OCI-LY1 (cell line): ENCODE data around the gene UTP25.
"Not testable (repeated sequence)": the region's sequence is repeated elsewhere in the genome, so short reads cannot be mapped to it uniquely, and the experiment has no call there.

ENCODE experiments used
- H2AFZ ChIP-seq: fragments of 200-600 bp; sonication (generic), shearing (Covaris generic); 2 replicates; pipeline ENCODE4 v1.6.0; 2014; ENCODE audit warnings: antibody characterized with exemption, mild to moderate bottlenecking, low read length
- H3F3A ChIP-seq: fragments of 200-600 bp; sonication (generic), shearing (Covaris generic); 2 replicates; pipeline ENCODE4 v1.6.0; 2014; ENCODE audit warnings: mild to moderate bottlenecking, antibody characterized with exemption, low read length, moderate library complexity; ENCODE audit not compliant: insufficient read depth
- H3K27ac ChIP-seq: fragments of 200-600 bp; sonication (generic); 2 replicates; pipeline ENCODE4 v1.5.1; 2014; ENCODE audit warnings: low read length, mixed run types, mild to moderate bottlenecking, low read depth; ENCODE audit not compliant: poor library complexity, severe bottlenecking
- H3K27me3 ChIP-seq: fragments of 200-600 bp; sonication (generic); 2 replicates; pipeline ENCODE4 v1.6.0; 2014; ENCODE audit warnings: antibody characterized with exemption, mild to moderate bottlenecking, low read length, moderate library complexity; ENCODE audit not compliant: insufficient read depth
- H3K36me3 ChIP-seq: fragments of 200-600 bp; sonication (generic); 2 replicates; pipeline ENCODE4 v1.6.1; 2014; ENCODE audit warnings: mild to moderate bottlenecking, antibody characterized with exemption, low read length, moderate library complexity, mixed read lengths; ENCODE audit not compliant: insufficient read depth
- H3K4me1 ChIP-seq: fragments of 200-600 bp; sonication (generic); 2 replicates; pipeline ENCODE4 v1.5.1; 2014; ENCODE audit warnings: mild to moderate bottlenecking, low read length, moderate library complexity; ENCODE audit not compliant: insufficient read depth, severe bottlenecking
- H3K4me2 ChIP-seq: fragments of 200-600 bp; sonication (generic), shearing (Covaris generic); 2 replicates; pipeline ENCODE4 v1.6.1; 2014; ENCODE audit warnings: low read length
- H3K4me3 ChIP-seq: fragments of 200-600 bp; sonication (generic); 2 replicates; pipeline ENCODE4 v1.5.1; 2014; ENCODE audit warnings: low read length, low read depth, mild to moderate bottlenecking, mixed read lengths; ENCODE audit not compliant: poor library complexity, severe bottlenecking
- H3K79me2 ChIP-seq: fragments of 200-600 bp; shearing (Covaris generic); 2 replicates; pipeline ENCODE4 v1.6.1; 2016; ENCODE audit warnings: mixed run types, low read length, mixed read lengths; ENCODE audit not compliant: insufficient read depth
- H3K9ac ChIP-seq: fragments of 200-600 bp; sonication (generic), shearing (Covaris generic); 2 replicates; pipeline ENCODE4 v1.6.1; 2014; ENCODE audit warnings: mild to moderate bottlenecking, low read length, mixed read lengths
- H3K9me2 ChIP-seq: fragments of 200-600 bp; sonication (generic), shearing (Covaris generic); 2 replicates; pipeline ENCODE4 v1.6.1; 2014; ENCODE audit warnings: low read depth, mild to moderate bottlenecking, low read length, mixed read lengths
- H3K9me3 ChIP-seq: fragments of 200-600 bp; shearing (Covaris generic); 2 replicates; pipeline ENCODE4 v1.6.1; 2014; ENCODE audit warnings: low read length, mixed read lengths
- H4K20me1 ChIP-seq: fragments of 200-600 bp; sonication (generic), shearing (Covaris generic); 2 replicates; pipeline ENCODE4 v1.6.0; 2016; ENCODE audit warnings: mild to moderate bottlenecking, low read length; ENCODE audit not compliant: insufficient read depth
- EZH2 ChIP-seq: fragments of 200-600 bp; sonication (generic), shearing (Covaris generic); IDR thresholded peaks from 2 replicates; pipeline ENCODE4 v1.8.0; 2017; ENCODE audit warnings: borderline replicate concordance, mixed run types, mild to moderate bottlenecking, antibody characterized with exemption, low read length, moderate library complexity, mixed read lengths
- TF ChIP-seq, protein P1 (sequence below): fragments of 200-600 bp; sonication (generic), shearing (Covaris generic); IDR thresholded peaks from 2 replicates; pipeline ENCODE4 v1.5.1; 2017; ENCODE audit warnings: mild to moderate bottlenecking, antibody characterized with exemption, low read length, moderate library complexity, mixed read lengths

UTP25 gene

DNA sequence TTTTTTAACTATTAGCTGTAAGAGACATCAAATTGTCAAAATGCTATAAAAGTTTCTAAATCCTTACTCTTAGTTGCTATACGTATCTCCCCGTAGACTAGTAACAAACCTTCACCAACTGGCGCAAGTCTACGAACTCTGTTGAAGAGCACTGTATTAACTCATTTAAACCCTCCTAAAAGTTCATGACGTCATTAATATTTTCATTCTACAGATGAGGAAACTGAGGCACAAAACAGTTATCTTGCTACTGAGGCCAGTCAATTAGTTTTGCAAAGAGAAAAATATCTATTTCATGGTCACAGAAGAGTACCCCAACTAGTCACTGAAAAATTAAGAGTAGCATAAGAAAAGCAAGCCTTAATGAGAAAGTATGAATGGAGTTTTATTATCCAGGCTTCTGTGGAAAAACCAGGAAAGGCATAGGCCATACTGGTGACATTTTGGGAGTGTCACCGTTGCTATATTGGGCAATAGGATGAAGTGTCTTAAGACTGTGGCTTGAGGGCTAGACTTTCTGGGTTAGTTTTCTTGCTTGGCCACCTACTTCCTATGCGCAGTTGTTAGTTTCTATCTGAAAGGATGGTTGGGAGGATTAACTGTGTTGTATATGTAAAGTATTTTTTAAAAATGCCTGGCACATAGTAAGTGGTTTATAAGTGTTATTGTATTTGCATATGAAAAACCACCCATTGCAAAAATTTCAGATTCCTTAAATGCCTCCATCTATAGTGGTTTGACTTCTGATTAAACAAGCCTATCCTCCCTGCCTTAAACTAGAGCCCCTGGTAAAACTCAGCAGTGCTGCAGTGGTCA lies 57.8 kb downstream of the UTP25 start:
- no peaks in the 10 kb centered on the region for H3K9me2 ChIP-seq
- no peaks in the 10 kb centered on the region for H3K36me3 ChIP-seq
- H2AFZ ChIP-seq, result no peak overlapping the region
- no peaks in the 10 kb centered on the region for H3K27me3 ChIP-seq
- no peak overlapping the region for H3K4me3 ChIP-seq
- no peak overlapping the region for H3K4me2 ChIP-seq
- no peaks in the 10 kb centered on the region for H3F3A ChIP-seq
- H3K9ac ChIP-seq, result no peak overlapping the region
- TF ChIP-seq EZH2, result no peak
- TF ChIP-seq, protein P1, sequence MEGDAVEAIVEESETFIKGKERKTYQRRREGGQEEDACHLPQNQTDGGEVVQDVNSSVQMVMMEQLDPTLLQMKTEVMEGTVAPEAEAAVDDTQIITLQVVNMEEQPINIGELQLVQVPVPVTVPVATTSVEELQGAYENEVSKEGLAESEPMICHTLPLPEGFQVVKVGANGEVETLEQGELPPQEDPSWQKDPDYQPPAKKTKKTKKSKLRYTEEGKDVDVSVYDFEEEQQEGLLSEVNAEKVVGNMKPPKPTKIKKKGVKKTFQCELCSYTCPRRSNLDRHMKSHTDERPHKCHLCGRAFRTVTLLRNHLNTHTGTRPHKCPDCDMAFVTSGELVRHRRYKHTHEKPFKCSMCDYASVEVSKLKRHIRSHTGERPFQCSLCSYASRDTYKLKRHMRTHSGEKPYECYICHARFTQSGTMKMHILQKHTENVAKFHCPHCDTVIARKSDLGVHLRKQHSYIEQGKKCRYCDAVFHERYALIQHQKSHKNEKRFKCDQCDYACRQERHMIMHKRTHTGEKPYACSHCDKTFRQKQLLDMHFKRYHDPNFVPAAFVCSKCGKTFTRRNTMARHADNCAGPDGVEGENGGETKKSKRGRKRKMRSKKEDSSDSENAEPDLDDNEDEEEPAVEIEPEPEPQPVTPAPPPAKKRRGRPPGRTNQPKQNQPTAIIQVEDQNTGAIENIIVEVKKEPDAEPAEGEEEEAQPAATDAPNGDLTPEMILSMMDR, result no peak
- H3K27ac ChIP-seq, result no peak overlapping the region
- H3K4me1 ChIP-seq, result no peaks in the 10 kb centered on the region
- H4K20me1 ChIP-seq, result no peaks in the 10 kb centered on the region
- no peaks in the 10 kb centered on the region for H3K9me3 ChIP-seq
- H3K79me2 ChIP-seq, result no peaks in the 10 kb centered on the region

DNA sequence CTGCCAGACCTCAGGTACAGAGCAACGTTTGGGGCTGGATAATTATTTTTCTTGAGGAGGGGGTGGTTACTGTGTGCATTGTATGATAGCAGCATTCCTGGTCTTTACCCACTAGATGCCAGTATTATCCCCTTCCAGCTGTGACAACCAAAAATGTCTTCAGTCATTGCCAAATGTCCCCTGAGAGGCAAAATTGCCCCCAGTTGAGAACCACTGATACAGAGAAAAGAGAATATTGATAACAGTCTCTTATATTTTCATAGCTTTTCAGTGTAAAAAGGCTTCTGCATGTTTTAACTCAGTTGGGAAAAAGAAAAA lies 58.4 kb downstream of the UTP25 start:
- H3K9ac ChIP-seq, result no peak overlapping the region
- H3K36me3 ChIP-seq, result no peaks in the 10 kb centered on the region
- no peaks in the 10 kb centered on the region for H3K79me2 ChIP-seq
- H3K9me3 ChIP-seq, result no peaks in the 10 kb centered on the region
- no peak overlapping the region for H3K27ac ChIP-seq
- no peaks in the 10 kb centered on the region for H3K4me1 ChIP-seq
- no peaks in the 10 kb centered on the region for H3F3A ChIP-seq
- H3K9me2 ChIP-seq, result no peaks in the 10 kb centered on the region
- H2AFZ ChIP-seq, result no peak overlapping the region
- no peak for TF ChIP-seq EZH2
- TF ChIP-seq, protein P1, result no peak
- no peak overlapping the region for H3K4me3 ChIP-seq
- H3K27me3 ChIP-seq, result no peaks in the 10 kb centered on the region
- no peak overlapping the region for H3K4me2 ChIP-seq
- H4K20me1 ChIP-seq, result no peaks in the 10 kb centered on the region

DNA sequence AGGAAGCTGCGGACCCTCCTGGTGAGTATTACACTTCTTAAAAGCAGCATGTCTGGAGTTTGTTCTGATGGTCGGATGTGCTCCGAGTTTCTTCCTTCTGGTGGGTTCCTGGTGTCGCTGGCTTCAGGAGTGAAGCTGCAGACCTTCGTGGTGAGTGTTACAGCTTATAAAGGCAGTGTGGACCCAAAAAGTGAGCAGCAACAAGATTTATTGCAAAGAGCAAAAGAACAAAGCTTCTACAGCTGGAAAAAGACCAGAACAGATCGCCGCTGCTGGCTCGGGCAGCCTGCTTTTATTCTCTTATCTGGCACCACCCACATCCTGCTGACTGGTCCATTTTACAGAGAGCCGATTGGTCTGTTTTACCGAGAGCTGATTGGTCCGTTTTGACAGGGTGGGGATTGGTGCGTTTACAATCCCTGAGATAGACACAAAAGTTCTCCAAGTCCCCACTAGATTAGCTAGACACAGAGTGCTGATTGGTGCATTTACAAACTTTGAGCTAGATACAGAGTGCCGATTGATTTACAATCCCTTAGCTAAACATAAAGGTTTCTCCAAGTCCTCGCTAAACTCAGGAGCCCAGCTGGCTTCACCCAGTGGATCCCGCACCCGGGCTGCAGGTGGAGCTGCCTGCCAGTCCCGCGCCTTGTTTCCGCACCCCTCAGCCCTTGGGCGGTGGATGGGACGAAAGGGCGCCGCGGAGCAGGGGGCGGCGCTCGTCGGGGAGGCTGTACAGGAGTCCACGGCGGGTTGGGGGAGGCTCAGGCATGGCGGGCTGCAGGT lies 60.7 kb downstream of the UTP25 start:
- not testable (repeated sequence) for H2AFZ ChIP-seq, H3K4me1 ChIP-seq, H4K20me1 ChIP-seq, H3K4me2 ChIP-seq, H3K79me2 ChIP-seq, H3K4me3 ChIP-seq, H3K9ac ChIP-seq, H3K9me2 ChIP-seq, H3K36me3 ChIP-seq, H3K27me3 ChIP-seq, H3K9me3 ChIP-seq, H3F3A ChIP-seq, H3K27ac ChIP-seq

DNA sequence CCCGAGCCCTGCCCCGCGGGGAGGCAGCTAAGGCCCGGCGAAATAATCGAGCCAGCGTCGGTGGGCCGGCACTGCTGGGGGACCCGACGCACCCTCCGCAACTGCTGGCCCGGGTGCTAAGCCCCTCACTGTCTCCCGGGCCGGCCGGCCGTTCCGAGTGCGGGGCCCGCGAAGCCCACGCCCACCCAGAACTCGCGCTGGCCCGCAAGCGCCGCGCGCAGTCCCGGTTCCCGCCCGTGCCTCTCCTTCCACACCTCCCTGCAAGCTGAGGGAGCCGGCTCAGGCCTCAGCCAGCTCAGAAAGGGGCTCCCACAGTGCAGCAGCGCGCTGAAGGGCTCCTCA lies 61.3 kb downstream of the UTP25 start:
- no peak overlapping the region for H3K9ac ChIP-seq
- H4K20me1 ChIP-seq, result no peaks in the 10 kb centered on the region
- H3K4me3 ChIP-seq, result no peak overlapping the region
- H3F3A ChIP-seq, result no peaks in the 10 kb centered on the region
- no peaks in the 10 kb centered on the region for H3K36me3 ChIP-seq
- TF ChIP-seq, protein P1, result no peak
- no peak for TF ChIP-seq EZH2
- no peaks in the 10 kb centered on the region for H3K9me3 ChIP-seq
- H3K27me3 ChIP-seq, result no peaks in the 10 kb centered on the region
- H3K4me1 ChIP-seq, result no peaks in the 10 kb centered on the region
- H3K27ac ChIP-seq, result no peak overlapping the region
- no peaks in the 10 kb centered on the region for H3K79me2 ChIP-seq
- no peak overlapping the region for H2AFZ ChIP-seq
- H3K4me2 ChIP-seq, result no peak overlapping the region
- H3K9me2 ChIP-seq, result no peaks in the 10 kb centered on the region
